Ramos (cell line): ENCODE measurements around the gene CNTROB.

Source experiments
- in situ Hi-C: fragments of 300-500 bp; cut with MboI; formaldehyde crosslinking; loops from one replicate; pipeline ENCODE4 v1.14.3; 2022; ENCODE audit warnings: low sequenced_read_pairs; ENCODE audit not compliant: unreplicated experiment

CNTROB gene, protein sequence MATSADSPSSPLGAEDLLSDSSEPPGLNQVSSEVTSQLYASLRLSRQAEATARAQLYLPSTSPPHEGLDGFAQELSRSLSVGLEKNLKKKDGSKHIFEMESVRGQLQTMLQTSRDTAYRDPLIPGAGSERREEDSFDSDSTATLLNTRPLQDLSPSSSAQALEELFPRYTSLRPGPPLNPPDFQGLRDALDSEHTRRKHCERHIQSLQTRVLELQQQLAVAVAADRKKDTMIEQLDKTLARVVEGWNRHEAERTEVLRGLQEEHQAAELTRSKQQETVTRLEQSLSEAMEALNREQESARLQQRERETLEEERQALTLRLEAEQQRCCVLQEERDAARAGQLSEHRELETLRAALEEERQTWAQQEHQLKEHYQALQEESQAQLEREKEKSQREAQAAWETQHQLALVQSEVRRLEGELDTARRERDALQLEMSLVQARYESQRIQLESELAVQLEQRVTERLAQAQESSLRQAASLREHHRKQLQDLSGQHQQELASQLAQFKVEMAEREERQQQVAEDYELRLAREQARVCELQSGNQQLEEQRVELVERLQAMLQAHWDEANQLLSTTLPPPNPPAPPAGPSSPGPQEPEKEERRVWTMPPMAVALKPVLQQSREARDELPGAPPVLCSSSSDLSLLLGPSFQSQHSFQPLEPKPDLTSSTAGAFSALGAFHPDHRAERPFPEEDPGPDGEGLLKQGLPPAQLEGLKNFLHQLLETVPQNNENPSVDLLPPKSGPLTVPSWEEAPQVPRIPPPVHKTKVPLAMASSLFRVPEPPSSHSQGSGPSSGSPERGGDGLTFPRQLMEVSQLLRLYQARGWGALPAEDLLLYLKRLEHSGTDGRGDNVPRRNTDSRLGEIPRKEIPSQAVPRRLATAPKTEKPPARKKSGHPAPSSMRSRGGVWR

DNA sequence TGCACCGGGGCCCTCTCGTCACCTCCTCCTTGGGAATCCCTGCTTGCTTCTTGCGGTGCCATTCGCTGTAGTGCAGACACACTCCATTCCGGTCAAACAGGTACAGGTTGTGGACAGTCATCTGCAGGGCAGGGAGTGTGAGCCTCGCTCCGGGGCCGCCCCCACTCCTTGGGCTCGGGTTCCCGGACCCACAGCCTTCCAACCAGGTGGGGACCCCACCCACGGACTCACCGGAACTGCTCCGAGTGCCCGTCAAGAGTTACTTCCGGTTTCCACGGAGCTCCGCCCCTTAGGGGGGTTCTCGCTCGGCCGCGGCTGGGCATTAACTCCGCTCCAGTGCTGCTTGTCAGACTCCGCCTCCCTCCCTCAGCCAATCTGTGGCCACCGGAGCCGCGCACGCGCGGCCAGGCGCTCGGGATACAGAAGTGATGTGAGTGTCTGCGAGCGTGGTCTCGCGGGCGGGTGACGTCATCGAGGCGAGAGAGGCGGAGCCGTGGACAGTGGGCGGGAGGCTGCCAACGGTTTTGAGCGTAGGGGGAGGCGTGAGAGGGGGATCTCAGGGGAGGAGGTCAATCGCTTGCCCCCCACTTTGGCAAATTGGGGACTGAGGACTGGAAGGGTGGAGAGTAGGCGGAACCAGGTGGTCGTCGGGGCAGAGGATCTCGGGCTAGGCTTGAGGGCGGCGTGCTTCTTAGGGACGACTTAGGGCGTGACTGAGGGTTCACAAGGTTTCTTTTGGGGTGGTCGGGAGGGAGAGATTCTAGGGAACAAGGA lies at the start of gene CNTROB, which contains the start of gene TRAPPC1:
Gene CNTROB (plus strand): TSS at position 498 of the 774 bp plus-strand sequence. CDS start 874 bp downstream, outside the sequence.
Gene TRAPPC1 (minus strand): TSS at position 238 of the 774 bp plus-strand sequence. CDS start 117 bp downstream, at position 121.
- in situ Hi-C loops: no loop called here

DNA sequence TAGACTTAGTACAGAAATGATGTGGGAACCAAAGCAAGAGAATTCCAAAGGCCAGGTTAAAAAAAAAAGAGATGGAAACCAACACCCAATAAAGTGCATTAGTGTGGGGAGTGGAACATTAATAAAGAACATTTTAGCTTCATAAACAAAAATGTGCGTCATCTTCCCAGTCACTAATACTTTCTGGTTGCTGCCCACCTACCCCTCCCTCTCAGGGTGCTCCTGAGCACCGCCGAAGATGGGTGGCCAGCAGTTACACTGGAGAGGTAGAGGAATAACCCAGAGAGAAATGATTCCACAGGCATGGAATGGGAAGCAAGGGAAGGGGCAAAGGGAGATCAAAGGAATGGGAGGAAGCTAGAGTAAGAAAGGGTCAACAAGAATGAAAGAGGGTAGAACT lies 49.4 kb upstream of the CNTROB start:
- in situ Hi-C loops: no loop called here

DNA sequence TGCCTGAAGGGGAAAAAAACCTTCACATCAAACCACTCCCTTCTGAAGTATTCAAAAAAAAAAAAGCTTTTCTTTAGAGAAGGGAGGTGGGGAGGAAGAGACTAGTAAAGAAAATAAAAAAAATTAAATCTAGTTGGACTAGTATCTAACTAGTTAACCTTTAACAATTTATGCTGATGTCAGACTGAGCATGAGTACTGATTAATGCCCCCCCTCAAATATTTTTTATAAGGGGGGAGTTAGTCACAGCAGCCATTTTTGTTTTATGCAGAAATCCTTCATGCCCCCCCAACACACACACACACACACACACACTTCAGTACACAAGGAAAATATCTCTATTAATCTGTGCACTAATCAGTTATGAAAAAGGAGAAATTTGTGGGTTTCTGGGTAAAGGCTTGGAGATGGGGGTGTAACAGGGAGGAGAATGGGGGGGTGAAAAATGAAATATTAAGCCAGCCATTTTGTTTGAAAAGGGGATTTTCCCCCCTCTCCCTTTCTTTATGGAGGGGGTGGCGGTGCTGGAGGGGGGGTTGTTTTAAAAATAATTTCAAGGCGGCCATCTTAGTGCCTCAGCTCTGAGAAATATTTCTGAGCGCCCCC lies 48.1 kb upstream of the CNTROB start:
- in situ Hi-C loops: no loop called here

DNA sequence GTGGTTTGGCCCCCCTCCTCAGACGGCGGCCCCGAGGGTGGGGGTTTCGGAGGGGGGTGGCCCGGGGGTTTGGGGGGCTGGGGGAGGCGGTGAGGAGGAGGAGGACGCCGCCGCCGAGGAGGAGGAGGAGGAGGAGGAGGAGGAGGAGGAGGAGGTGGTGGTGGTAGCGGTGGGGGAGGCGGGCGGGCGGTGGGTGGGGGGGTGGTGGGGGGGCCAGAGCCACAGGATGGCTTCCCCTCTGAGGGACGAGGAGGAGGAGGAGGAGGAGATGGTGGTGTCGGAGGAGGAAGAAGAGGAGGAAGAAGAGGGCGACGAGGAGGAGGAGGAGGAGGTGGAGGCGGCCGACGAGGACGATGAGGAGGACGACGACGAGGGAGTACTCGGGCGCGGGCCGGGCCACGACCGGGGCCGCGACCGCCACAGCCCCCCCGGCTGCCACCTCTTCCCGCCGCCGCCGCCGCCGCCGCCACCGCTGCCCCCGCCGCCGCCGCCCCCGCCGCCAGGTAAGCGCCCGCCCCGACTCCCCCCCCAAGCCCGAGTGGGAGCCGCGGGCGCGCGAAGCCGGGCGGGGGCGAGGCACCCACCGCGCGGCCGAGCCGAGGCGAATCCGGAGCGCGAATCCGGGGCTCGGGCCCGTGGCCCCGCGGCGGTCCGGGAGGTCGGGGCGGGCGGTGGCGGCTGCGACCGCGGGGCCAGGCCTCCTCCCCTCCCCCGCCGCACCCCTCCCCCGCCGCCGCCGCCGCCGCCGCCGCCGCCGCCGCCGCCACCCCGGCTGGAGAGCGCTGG lies 47.2 kb upstream of the CNTROB start:
- in situ Hi-C loops: no loop called here

DNA sequence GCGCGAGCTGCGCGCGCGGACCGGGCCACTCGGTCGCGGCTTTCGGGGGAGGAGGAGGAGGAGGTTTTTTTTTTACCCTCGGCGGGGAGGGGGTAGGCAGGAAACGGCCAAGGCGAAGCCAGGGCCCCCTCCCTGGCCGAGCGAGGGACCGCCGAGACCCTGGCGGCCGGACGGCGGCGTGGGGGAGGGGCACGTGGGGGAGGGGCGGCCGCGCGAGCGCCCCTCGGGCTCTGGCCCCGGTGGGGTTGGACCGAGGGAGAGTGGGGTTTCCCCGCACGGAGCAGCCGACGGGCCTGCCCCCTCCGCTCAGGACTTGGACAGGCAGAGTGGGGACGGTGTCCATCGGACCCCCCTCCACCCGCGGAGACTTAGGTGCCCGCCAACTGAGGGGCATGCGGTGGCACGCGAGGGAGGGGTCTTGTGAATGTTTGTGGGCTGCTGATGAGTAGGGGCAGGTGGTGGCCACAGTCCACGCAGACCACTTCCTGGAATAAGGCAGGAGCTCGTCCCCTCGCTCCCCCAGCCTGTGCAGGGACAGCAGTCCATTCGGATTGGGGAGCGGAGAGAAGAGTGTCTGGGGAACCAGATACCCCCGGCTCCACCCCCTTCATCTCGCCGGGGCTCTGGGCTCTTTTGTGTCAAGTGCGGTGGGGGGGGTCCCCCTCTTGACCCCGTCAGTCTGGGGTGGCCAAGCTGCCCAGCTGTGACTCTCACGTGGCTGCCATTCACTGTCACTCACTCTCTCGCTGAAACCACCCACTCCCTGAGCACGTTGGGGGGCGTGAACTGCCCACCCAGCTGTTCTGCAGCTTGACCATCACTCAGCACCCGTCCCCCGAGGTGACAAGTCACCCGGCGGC lies 46.4 kb upstream of the CNTROB start:
- in situ Hi-C loops: no loop called here

DNA sequence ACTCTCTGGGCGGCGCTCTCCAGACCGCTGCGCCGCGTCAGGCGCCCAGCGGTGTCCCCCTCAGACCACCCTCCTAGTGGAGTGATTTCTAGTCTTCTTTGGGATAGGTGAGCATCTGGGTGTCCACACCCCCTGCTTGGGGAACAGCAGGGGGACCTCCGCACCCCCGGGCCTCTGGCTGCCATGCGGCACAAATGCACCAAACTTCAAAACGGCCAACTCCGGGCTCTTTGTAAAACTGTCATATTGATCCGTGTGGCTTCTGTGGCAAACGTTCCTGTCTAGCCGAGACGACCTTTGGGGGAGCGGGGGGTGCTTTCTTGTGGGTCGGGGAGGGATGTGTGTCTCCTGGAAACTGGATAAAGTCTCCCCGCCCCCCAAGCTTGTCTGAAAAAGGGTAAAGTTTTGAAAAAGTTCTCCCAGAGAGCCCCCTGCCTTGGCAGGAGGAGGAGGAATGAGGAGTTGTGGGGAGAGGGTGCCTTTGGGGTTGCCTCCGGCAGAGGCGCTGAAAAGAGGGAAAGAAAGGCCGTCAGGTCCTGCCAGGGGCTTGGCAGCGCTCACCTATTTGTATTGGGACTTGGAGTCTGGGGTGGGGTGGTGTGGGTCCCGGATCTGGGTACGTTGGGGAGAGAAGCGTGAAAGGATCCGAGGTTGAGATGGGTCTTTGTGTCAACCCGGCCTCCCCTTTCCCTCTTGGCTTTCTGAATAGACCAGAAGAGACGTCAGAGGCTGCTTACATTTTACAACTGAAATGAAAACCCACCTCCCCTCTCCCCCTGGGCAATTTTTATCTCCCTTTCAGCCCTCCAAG lies 45.6 kb upstream of the CNTROB start:
- in situ Hi-C loops: no loop called here

DNA sequence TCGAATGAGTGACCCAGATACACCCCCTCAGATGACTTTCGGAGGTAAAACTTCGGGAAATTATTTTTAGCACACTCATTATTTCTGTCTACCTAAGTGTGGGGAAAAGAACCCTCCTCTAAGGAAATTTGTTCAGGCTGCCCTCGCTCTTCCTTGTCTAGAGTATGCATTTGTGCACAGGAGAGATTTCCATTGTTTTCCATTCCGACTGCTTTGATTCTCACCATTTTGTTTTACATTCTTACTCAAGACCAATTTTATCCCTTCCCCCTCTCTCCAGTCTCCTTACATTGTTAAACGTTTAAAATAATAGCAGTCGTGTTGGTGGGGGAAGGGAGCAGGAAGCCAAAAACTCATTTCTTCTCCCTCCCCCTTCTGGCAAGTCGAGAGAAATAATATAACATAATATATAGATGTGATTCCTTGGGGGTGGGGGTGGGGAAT lies 44.9 kb upstream of the CNTROB start:
- in situ Hi-C loops: no loop called here

DNA sequence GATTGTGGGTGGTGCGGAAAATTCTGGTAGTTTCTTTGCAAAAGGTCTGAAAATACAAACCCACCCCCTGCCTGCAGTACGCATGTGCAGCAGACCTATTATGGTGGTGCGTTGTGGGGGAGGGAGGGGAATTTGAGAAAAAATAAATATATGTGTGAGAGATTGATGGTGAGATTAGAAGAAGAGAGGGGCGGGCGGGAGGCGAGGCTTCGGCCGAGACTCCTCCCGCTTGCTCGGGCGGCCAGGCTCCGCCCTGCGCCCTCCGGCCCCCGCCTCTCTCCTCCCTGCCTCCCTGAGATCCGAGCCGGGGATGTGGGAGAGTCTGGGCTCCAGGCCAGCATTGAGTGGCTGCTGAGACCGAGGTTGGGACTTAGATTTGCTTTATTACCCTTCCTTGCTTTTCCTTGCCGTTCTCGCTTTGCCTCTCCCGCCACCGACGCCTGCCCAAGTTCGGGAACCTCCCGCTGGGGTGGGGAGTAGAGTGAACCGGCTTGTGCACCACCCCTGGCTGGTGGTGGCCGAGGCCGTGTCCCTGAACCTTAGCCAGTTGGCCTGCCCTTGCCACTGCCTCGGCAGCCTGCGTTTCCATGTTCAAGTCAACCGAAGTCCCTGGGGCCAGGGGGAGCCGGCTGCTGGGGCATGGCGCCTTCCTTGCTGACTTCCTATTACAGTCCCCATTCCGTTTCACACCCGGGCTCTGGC lies 44.4 kb upstream of the CNTROB start:
- in situ Hi-C loops: no loop called here

DNA sequence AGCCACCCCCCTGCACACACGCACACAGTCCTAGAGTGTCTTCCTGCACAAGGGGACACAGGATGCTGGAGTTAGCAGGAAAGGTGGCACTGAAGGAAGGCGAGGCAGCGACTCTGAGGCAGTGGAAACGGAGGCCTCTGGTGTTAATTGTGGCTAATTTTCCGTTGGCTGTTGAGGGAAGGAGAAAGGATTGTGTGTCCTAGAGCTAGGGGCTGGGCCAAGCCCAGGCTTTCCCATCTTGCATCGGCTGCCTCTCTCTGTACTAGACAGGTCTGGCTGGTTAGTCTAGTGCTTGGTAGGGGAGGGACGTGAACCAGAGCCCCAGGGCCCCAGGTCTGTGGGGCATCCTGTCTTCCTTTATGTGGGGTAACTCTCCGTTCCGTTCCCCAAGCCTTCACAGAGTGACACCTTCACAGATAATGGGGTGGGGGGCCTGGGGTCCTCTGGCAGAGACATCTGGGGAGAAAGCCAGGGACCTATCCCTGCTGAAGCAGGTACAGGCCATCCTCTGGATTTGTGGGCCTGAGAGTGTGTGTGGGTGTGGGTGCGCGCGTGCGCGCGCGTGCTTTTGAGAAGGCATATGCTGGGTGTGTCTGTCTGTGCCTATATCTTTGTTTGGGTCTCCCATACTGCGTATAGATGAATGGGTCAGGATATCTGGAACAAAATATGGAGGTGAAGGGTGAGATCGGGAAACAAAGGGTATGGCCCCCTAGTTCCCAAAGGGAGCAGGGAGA lies 43.7 kb upstream of the CNTROB start, which contains the start of gene CHD3:
Gene CHD3 (plus strand): TSS at position 606 of the 737 bp plus-strand sequence. CDS start 212 bp downstream, outside the sequence.
- in situ Hi-C loops: no loop called here

DNA sequence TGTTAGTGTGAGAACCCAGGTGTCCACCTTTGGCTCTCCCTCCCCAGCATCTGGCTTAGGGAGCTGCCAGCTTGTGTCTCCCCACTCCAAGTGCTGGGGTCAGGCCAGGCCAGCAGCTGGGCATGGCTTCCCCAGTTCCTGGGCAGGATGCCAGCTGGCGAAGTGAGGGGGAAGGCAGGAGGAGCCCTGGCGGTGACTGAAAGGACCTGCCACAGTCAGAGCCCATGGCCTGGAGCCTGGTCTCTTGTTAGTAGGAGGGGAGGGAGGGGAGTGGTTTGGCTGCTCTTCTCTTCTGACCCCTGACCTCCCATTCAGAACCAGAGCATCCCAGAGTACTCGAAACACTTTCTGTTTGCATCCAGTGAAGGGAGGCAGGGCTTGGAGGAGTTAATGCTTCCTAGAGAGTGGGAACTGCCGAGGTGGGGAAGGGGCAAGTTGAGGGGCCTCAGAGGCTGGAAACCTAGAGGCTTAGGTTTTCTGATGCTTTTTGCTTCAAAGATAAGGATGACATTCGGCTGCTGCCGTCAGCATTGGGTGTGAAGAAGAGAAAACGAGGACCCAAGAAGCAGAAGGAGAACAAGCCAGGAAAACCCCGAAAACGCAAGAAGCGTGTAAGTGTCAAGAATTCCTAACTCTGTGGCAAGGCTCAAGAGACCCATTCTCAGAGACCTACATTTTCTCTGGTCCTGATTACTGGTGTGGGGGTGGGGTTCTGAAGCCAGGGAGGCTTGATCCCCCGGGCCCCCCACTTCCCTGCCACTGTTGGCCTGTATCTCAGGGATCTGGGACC lies 42.6 kb upstream of the CNTROB start:
- in situ Hi-C loops: no loop called here

DNA sequence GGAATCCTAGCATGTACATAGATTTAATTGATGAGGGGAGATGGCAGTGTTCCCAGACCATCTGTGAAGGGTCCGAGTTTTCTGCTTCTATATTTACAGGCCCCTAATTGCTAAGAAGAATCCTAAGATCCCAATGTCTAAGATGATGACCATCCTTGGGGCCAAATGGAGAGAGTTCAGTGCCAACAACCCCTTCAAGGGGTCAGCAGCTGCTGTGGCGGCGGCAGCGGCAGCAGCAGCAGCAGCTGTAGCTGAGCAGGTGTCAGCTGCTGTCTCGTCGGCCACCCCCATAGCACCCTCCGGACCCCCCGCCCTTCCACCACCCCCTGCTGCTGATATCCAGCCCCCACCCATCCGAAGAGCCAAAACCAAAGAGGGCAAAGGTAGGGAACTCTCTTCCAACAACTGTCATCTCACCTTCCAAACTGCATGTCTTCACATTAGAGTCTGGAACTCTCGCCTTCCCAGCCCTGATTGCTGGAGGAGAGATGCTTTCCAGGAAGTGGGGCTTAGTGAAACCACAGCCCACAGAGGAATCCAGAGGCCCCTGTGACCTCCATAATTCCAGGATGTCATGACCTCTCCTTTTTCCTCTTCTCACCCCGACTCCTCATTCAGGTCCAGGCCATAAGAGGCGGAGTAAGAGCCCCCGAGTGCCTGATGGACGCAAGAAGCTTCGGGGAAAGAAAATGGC lies 38.7 kb upstream of the CNTROB start:
- in situ Hi-C loops: no loop called here

DNA sequence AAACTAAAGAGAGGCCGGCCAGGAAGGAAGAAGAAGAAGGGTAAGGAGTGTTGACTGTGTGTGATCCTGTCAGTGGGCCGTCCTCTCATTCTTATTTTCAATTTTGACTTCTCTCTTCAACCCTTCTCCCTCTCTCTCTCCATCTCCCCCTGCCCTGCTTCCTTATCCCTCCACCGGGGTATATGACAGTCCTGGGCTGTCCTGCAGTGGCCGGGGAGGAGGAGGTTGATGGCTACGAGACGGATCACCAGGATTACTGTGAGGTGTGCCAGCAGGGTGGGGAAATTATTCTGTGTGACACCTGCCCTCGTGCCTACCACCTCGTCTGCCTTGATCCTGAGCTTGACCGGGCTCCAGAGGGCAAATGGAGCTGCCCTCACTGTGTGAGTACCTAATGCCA lies 37.8 kb upstream of the CNTROB start:
- in situ Hi-C loops: no loop called here

DNA sequence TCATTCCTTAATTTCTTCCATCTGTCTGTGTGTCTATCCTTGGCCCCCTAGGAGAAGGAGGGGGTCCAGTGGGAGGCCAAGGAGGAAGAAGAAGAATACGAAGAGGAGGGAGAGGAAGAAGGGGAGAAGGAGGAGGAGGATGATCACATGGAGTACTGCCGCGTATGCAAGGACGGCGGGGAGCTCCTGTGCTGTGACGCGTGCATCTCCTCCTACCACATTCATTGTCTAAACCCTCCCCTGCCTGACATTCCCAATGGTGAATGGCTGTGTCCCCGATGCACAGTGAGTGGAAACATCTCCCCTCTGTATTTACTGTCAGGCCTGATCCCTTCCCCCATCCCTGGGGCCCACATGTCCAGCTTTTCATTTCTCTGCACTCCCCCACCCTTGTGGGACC lies 37.1 kb upstream of the CNTROB start:
- in situ Hi-C loops: no loop called here

DNA sequence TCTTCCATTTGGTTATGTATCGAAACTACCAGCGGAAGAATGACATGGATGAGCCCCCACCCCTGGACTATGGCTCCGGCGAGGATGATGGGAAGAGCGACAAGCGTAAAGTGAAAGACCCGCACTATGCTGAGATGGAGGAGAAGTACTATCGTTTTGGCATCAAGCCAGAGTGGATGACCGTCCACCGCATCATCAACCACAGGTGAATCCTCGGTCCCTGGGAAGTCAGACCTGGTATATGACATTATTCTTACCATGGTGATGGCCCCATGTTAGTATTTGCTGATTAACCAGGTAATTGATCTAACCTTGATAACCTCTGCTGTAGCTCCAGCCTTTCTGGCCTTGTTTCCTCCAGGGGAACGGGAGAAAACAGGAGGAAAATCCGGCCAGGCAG lies 34.9 kb upstream of the CNTROB start:
- in situ Hi-C loops: no loop called here

DNA sequence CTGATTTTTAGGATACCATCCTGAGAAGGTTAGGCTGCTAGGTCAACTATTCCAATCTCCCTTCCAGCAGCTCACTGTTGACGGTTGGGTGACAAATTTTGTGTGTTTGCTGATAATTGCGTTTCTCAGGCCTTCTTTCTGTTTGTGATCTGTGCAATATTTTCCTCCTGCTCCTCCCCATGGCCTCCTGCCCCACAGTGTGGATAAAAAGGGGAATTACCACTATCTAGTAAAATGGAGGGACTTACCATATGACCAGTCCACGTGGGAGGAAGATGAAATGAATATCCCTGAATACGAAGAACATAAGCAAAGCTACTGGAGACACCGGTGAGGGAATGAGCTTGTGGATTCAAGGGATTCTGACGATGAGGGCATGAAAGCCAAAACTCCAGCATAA lies 34.2 kb upstream of the CNTROB start:
- in situ Hi-C loops: no loop called here
